C4-2B (cell line): ENCODE data around the gene MYL12B.

ENCODE experiments used
- ZFX ChIP-seq: fragments of 450-650 bp; IDR thresholded peaks from 2 replicates; pipeline ENCODE4 v1.6.1; 2017
- TF ChIP-seq, protein P1 (sequence below): fragments of 450-650 bp; conservative IDR thresholded peaks from 2 replicates; pipeline ENCODE4 v1.5.1; 2017; ENCODE audit warnings: mild to moderate bottlenecking

DNA sequence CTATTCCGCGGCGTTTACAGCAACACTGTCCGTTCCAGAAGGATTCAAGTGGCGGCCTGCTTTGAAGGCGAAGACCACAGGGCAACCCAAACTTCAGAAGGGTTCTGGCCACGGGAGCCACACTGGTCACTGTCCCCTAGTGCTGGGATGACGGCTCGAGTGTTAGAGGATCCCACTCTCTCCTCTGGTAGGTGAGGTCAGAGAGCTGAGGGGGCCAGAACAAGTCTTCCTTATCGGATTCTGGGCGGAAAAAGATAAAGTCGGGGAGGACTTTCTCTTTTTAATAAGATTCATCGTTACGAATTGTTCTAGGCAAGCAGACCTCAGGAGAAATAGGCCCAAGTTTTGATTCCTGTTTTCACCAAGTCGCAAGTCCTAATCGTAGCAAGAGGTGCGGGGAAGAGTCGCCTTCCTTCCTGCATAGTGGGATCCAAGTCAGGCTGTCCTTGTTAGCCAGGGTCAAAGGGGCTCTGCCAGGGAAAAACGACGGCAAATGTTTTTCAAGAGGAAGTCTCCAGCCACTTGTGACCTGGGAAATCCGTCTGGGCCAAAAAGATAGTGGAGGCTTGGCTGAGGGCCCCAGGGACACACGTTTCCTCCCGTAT, 15.2 kb upstream of the MYL12B start:
- TF ChIP-seq ZFX, result 0 out of 2 replicates have a peak, but pooled peaks have one; percentile 18
- TF ChIP-seq, protein P1, sequence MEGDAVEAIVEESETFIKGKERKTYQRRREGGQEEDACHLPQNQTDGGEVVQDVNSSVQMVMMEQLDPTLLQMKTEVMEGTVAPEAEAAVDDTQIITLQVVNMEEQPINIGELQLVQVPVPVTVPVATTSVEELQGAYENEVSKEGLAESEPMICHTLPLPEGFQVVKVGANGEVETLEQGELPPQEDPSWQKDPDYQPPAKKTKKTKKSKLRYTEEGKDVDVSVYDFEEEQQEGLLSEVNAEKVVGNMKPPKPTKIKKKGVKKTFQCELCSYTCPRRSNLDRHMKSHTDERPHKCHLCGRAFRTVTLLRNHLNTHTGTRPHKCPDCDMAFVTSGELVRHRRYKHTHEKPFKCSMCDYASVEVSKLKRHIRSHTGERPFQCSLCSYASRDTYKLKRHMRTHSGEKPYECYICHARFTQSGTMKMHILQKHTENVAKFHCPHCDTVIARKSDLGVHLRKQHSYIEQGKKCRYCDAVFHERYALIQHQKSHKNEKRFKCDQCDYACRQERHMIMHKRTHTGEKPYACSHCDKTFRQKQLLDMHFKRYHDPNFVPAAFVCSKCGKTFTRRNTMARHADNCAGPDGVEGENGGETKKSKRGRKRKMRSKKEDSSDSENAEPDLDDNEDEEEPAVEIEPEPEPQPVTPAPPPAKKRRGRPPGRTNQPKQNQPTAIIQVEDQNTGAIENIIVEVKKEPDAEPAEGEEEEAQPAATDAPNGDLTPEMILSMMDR, result no peak
